Stimulated activated CD8-positive, alpha-beta memory T cell treated with anti-CD3 and anti-CD28 coated beads, Interleukin-2, amount 100 ng/mL, for 48 hours (primary cell): ENCODE measurements around the gene PPFIA1.

ENCODE experiments used
- DNase-seq, 2 donors: peaks; one replicate each; pipeline ENCODE4 v3.0.0-alpha.2; 2020; ENCODE audit warnings: low read depth in 2 of 2

Gene PPFIA1

GRCh38 chr11:70432065-70432464, 161.6 kb downstream of the PPFIA1 start:
- no peak for DNase-seq

- no peak for DNase-seq
These were observed 162.1 kb downstream of the PPFIA1 start for GRCh38 chr11:70432580-70432979.

- DNase-seq = no peak
These were observed 162.5 kb downstream of the PPFIA1 start for GRCh38 chr11:70433038-70433437.

GRCh38 chr11:70433526-70433925, 163.0 kb downstream of the PPFIA1 start:
- DNase-seq = no peak
